A673 (cell line): Measurements from ENCODE around the gene PBX4.

ENCODE experiments used
- CTCF ChIP-seq: fragments of 300-800, 200-600 bp; sonication (generic); conservative IDR thresholded peaks from 2 replicates; pipeline ENCODE4 v1.5.1; 2017; ENCODE audit warnings: low read depth, mild to moderate bottlenecking, antibody characterized with exemption, low read length, moderate library complexity, mixed read lengths
- EZH2 ChIP-seq: fragments of 200-600 bp; sonication (generic); IDR thresholded peaks from 2 replicates; pipeline ENCODE4 v1.6.1; 2017; ENCODE audit warnings: borderline replicate concordance, low read depth, mild to moderate bottlenecking, mixed read lengths, antibody characterized with exemption, low read length; ENCODE audit not compliant: poor library complexity, severe bottlenecking

DNA sequence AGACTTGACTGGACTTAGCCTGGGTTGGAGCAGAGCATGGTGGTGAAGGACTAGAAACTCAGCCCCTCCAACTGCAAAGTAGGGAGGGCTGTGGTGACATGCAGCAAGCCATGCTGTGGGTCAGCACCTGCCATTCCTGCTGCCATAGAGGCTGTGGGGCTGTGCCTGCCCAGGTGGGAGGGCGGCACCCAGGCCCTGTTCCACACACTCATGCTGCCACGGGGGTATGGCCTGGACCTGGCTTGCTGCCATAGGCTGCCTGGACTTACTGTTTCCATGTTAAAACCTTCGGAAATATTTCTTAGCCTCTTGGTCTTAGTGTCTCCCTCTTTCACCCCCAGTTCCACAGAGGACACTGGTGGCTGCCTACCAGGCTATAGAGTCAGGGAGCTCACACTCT is 51.1 kb downstream of the PBX4 start:
- TF ChIP-seq CTCF (no peak), EZH2 (no peak)
